ENCODE data around the gene BRMS1. TPM values are rescaled to one million over a fixed set of nuclear protein-coding genes. Genes with fewer than 3 reads are reported as not detected.

The BRMS1 gene
- total RNA-seq, 1 experiment from 2014 or later, result 123 TPM

- Histone ChIP-seq H3K4me3 (ENCODE audit: low read length) (peak overlapping the region; percentile 90; the same call in 1 of the 2 replicates), H3K9me2 (replicated peaks; ENCODE audit: low read length) (no peaks in the 10 kb centered on the region), H3K4me1 (ENCODE audit: insufficient read depth, low read length) (peaks cover 18% of the 10 kb centered on the region), H3K79me2 (ENCODE audit: low read length) (peaks cover 23% of the 10 kb centered on the region), H3K36me3 (ENCODE audit: low read depth, low read length) (no peaks in the 10 kb centered on the region), H3K4me2 (ENCODE audit: low read length) (peak overlapping the region; percentile 91), H3F3A (ENCODE audit: low read length, unreplicated experiment) (no peaks in the 10 kb centered on the region), H3K27me3 (ENCODE audit: low read length) (peaks cover 12% of the 10 kb centered on the region), H3K27ac (ENCODE audit: low read length) (no peak overlapping the region), H3K9ac (ENCODE audit: low read length) (no peak overlapping the region), H3K9me3 (ENCODE audit: low read length) (no peaks in the 10 kb centered on the region), H4K20me1 (ENCODE audit: low read length) (no peaks in the 10 kb centered on the region), H2AFZ (ENCODE audit: low read length) (no peak overlapping the region)
- POLR2A ChIA-PET (ENCODE audit: unreplicated experiment), result no interaction called here
- BruUV-seq (replicated peaks), result no TSS peak
- TF ChIP-seq EZH2 (IDR thresholded peaks at IDR 0.05; ENCODE audit: low read length, unreplicated experiment), result no peak
- no peak for TF ChIP-seq CTCF (conservative IDR thresholded peaks at IDR 0.05; ENCODE audit: low read depth, low read length)
- TF ChIP-seq EZH2phosphoT487 (IDR thresholded peaks at IDR 0.05; ENCODE audit: borderline replicate concordance, low read length), result no peak
- ATAC-seq, result no peak
- CTCF ChIA-PET, result no interaction called here
- intact Hi-C loops (cut with micrococcal nuclease), result no loop called here
- DNase-seq, result no peak
These were observed 54.6 kb downstream of the BRMS1 start for GRCh38 chr11:66290330-66290621.

GRCh38 chr11:66289548-66290329 is 55.2 kb downstream of the BRMS1 start:
- TSS peak; percentile 96 for BruUV-seq (replicated peaks)
- peak; percentile 22 for DNase-seq

More at GRCh38 chr11:66289548-66290329, 55.2 kb downstream of the BRMS1 start:
- Histone ChIP-seq H3K27me3 (ENCODE audit: low read length) (peaks cover 12% of the 10 kb centered on the region), H2AFZ (ENCODE audit: low read length) (peak overlapping the region; percentile 61), H3K4me2 (ENCODE audit: low read length) (peak overlapping the region; percentile 91), H3K9me2 (replicated peaks; ENCODE audit: low read length) (no peaks in the 10 kb centered on the region), H3K4me1 (ENCODE audit: insufficient read depth, low read length) (peaks cover 18% of the 10 kb centered on the region), H3K79me2 (ENCODE audit: low read length) (peaks cover 23% of the 10 kb centered on the region), H3K36me3 (ENCODE audit: low read depth, low read length) (no peaks in the 10 kb centered on the region), H3K4me3 (ENCODE audit: low read length) (peak overlapping the region; percentile 90), H3K9me3 (ENCODE audit: low read length) (no peaks in the 10 kb centered on the region), H3K9ac (ENCODE audit: low read length) (peak overlapping the region; percentile 94), H3K27ac (ENCODE audit: low read length) (peak overlapping the region; percentile 60), H4K20me1 (ENCODE audit: low read length) (no peaks in the 10 kb centered on the region), H3F3A (ENCODE audit: low read length, unreplicated experiment) (no peaks in the 10 kb centered on the region)
- POLR2A ChIA-PET (ENCODE audit: unreplicated experiment), result interaction anchor here (0.5 to 1.6 kb wide), 10 partner anchors 7 to 224 kb away, joined by 3 to 11 read pairs (median 4); partner anchors contain the start of genes DPP3 and RIN1
- ATAC-seq, result peak; percentile 46
- intact Hi-C loops (cut with micrococcal nuclease), result no loop called here
- CTCF ChIA-PET, result interaction anchor here (0.6 to 1.4 kb wide), 4 partner anchors 23 to 1343 kb away, joined by 3 to 6 read pairs (median 4); partner anchors contain the start of gene RIN1
- TF ChIP-seq EZH2phosphoT487 (IDR thresholded peaks at IDR 0.05; ENCODE audit: borderline replicate concordance, low read length) (no peak), EZH2 (IDR thresholded peaks at IDR 0.05; ENCODE audit: low read length, unreplicated experiment) (no peak), CTCF (conservative IDR thresholded peaks at IDR 0.05; ENCODE audit: low read depth, low read length) (no peak)

Measured in PC-3 (cell line).